GM21390 (cell line): ENCODE results near the gene H3-3A.

Experiments used
- ATAC-seq: cut with Tn5 transposase; IDR thresholded peaks from one replicate; pipeline ENCODE4 v1.9.1; 2021; ENCODE audit not compliant: unreplicated experiment

H3-3A gene

DNA sequence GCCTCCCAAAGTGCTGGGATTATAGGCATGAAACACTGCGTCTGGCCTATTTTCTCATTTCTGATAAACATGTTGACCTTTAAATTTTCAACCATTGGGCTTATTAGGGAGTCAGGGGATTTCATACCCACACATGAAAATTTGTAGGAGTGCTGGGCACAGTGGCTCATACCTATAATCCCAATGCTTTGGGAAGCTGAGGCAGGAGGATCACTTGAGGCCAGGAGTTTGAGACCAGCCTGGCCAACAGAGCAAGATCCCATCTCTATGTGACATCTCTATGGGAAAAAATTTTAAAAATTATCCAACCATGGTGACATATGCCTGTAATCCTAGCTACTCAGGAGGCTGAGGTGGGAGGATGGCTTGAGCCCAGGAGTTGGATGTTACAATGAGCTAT is 10.5 kb upstream of the H3-3A start:
- no peak for ATAC-seq

DNA sequence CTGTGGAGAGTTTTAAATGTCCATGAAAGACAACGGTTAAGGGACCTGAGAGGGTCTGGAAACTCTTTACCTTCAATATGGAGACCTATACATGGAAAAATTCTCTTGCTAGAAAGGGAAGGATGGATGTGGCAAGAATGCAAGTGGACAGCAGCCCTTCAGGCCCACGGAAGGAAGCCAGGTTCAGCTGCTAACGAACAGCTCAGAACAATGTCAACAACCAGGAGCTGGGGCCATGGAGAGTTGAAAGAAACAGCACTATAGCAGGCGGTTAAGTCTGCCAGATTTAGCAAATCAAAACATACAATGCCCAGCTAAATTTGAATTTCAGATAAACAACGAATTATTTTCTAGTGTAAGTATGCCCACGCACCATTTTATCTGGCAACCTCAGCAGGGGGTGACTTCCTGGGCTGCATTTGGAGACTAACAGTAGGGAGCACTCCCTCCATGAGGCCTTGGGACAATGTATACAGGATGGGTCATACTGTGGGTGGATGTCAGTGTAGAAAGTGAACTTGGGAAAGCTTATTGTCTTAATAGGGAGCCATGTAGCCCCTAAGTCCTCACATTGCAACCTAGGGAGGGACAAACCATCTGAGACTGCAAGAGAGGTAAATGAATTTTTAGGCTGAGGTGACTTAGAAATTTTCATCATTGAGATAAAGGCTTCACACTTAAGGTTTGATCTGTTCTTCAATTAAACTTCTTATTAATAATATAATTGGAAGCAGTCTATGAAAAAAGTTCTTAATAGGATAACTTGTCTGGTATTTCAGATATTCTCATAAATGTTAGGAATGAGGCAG is 7.8 kb upstream of the H3-3A start:
- ATAC-seq, result no peak

DNA sequence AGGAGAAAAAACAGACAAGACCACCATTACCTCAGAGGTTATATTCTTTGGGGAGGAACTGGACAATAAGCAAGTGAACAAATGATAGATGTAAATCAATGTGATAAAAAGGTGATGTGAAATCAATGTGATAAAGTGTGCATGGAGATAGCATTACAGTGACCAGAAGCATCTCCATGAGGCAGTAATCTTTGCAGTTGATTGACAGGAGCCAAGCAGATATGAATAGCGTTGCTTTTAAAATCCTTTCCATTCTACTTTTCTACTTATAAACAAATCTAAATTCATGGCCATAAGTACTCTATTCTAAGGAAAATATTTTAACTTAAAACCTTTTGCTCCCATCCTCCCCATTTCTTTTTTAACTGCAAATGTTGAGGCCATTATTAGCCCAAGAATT is 2.8 kb upstream of the H3-3A start:
- no peak for ATAC-seq

DNA sequence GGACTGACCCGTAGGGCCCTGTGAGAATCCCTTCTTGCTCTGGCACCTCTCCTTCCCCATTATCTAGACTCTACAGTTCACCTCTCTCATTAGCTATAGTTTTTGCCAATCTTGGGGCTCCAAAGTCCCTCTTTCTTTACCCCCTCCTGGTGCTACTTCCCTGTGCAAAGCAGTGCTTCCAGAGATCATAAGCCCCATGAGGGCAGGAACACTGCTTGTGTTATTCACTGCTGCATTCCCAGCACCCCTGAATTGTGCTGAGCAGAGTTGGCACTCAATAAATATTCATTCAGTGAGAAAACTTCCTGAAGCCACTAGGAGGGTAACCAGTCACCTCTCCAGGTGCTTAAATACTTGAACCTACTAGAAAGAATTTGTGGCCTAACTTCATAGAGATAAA is 2.1 kb upstream of the H3-3A start:
- no peak for ATAC-seq

DNA sequence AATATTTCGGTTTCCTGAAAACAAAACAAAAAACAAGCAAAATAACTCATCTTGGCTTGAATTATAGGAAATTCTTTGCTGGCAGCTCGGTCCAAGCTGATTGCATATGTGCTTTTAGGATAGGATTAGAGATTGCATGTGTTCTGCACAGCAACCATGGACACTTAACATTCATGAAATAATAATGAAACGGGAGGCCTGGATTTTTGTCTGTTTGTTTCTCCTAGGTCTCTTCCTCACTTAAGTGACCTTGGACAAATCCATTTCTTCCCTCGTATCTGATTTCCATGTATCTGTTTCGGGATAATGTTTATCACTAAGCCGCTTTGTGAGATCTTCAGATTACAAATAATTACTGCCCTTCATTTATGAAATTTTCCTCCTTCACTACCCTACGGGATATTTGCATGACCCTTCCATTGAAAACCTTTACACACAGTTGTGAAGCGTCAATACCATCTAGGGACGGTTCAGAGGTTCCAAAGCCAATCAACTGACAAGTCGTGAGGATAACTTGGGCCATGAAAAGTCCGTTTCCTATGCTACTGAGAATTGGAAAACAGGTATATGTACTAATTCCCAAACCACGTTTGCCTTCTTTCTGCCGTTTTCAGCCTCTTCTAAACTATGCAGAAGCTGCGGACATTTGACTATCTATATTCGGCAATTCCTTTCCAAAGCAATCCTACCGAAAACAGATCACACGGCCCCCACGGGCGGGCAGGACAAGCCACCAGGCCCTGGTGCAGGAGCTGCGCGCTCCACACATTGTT is 1.3 kb upstream of the H3-3A start:
- ATAC-seq, result no peak

DNA sequence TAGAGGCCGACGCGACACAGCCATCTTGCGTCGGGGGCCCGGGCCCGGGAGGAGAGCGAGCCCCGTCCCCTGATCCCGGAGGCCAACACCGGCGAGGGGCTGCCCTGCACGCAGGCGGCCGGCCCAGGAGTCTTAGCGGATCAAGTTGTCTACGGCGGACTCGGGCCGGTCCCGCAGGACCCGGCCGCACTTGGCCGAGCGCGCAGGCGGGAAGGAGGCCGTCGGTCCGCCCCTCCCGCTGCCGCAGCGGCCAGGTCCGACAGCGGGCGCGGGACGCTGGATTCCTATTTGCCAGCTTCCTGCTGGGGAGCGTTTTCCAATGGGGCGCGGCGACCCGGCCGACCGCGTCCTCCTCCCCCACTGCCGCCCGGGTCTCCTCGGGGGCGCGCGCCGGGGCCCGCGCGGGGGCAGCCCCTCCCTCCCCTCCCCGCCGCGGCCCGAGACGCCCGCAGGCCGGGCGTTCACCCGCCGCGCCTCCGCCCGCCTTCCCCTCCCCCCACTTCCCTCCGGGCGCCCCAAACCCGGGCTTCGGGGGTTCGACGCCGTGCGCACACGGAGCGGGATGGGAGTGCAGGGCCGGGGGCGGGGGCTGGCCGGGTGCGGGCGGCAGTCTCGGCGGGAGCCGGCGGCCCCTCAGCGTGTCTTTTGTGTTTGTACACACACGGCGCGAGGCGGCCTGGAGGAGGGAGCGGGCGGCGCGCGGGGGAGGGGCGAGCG is 517 bp upstream of the H3-3A start:
- peak; percentile 45 for ATAC-seq

DNA sequence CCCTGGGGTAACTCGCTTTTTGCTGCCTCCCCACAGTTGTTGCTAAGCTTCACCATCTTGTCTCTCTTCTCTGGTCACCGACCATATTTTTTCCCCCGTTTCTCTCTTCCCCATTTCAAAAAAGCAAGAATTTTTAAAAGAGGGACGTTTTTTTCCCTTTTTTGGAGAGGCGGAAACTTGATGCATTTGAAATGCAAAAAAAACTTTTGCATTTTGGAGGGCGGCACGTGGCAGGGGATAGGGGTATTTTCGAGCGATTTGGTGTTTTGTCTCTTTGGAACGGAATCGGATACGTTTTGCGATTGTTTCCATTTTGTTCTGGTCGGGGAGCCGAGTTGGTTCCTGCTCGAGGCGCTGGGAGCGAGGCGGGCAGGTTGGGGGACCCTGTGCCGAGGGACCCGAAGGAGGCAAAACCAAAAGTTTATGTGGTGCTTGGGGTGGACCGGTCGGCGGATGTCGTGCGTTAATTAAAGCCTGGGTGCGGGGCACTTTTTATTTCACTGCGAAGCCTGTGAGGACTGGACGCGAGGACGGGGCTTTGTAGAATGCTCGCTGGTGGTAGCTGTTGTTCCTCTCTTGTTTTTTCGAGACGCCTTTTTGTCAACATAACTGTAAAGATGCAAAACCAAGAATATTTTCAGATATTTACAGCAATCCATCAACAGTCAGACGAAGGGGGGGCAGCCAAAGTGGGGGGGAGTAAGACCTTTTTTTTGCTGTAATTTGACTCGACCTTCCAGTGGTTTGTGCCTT is 884 bp downstream of the H3-3A start:
- ATAC-seq, result peak; percentile 2

DNA sequence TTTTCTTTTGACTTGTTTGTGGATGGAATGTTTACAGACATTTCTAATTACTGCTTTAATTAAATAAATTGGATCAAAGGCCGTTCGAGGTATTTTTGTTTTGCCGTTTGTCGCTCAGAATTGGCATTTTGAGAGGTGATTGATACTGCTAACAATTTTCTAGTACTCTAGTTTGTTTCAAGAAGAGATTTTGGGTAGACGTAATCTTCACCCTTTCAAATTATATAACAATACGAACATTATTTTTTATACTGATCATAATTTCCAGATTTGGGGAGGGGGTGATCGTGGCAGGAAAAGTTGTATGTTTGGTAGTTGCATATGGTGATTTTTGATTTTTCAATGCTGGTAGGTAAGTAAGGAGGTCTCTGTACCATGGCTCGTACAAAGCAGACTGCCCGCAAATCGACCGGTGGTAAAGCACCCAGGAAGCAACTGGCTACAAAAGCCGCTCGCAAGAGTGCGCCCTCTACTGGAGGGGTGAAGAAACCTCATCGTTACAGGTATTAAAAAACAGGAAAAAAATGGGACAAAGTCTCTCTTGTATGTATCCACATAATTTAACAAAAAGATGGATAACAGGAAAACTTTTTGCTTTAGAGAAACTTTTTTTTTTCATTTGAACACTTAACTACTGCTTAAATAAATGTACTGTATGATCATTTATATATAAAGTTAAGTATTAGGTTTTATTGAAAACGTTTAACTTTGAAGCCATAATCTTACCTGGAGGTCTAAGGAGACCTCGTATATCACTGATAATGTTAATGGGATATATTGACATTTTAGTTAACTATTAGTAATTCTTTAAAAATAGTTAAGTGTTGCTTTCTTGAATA is 1.7 kb downstream of the H3-3A start:
- ATAC-seq, result no peak

DNA sequence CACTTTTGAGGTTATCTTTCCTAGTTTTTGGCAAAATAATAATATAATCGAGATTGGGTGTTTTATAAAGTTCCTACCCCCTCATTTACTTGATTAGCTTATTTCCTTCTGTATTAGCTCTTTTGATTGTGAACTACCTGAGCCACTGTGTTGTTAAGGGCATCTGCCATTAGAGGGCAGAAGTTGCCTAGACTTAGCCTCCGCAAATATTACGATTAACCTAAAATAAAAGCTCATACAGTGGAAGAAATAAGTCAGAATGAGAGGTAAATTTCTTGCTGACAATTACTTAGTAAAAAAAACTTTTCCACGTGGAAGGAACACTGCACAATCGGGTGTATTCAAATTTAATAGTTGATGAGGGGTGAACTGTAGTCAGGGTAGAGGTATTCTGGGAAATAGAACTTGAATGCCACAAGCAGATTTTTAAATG is 2.3 kb downstream of the H3-3A start:
- no peak for ATAC-seq

DNA sequence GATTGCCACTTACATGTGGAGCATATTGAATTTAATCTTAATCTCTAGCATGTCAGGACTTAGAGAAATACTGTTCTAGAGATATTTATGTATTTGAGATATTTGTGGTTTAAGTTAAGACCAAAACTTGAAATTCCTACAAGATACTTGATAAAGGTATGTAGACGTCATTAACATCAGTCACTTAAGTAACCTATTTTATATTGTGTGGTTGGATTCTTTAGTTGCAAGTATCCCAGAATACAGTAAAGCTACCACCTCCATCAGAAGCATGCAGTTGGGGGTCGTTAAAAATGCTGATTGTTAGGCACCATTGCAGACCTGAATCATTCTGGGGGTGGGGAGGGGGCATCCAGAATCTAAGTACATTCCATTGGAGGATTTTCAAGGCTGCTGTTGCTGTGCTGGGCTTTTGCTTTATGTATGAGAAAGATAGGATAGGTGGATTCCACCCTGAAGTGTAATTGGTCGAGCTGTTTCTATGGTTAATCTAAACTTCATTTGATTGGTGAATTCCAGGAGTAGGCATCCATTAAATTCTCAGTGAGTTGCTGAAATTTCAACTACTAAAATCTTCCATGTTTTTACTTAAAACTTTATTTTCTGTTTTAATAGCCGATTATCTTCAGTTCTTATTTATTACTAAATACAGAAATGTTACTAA is 4.0 kb downstream of the H3-3A start:
- no peak for ATAC-seq

DNA sequence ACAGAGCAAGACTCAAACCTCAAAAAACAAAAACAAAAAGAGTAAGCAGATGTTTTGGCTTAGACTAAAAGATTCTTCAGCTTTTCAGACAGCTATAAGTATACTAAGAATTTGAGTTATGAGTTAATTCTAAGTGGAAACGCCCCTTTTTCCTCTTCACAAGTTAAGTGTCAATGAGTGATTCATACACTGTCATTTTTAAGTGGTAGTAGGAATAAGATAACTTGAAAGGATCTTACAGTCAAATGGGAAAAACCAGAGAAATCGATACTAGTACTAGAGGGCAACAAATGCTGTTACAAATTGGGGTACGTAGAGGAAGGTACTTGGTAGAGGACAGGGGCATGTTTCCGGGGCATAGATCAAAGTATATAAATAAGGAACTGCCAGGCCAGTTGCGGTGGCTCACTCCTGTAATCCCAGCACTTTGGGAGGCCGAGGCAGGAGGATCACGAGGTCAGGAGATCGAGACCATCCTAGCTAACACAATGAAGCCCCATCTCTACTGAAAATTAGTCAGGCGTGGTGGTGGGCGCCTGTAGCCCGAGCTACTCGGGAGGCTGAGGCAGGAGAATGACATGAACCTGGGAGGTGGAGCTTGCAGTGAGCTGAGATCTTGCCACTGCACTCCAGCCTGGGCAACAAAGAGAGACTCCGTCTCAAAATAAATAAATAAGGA is 7.4 kb downstream of the H3-3A start:
- ATAC-seq, result no peak

DNA sequence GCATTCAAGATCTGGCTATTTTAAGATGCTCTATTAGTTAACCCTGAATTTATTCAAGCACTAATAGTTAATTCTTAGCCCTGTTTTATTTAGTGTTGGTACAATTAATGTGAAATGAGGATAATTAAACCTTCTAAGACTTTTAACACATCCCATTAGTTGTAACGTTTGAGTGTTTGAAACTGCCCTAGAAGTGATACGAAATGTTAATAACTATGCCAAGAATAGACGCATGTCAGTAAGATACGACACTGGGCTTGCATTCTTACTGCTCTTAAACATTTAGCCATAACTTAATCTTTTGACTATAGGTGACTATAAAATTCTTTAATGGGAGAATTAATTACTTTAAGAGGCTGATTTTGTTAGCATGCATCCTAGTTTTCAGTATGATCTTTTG is 9.8 kb downstream of the H3-3A start:
- ATAC-seq, result no peak

DNA sequence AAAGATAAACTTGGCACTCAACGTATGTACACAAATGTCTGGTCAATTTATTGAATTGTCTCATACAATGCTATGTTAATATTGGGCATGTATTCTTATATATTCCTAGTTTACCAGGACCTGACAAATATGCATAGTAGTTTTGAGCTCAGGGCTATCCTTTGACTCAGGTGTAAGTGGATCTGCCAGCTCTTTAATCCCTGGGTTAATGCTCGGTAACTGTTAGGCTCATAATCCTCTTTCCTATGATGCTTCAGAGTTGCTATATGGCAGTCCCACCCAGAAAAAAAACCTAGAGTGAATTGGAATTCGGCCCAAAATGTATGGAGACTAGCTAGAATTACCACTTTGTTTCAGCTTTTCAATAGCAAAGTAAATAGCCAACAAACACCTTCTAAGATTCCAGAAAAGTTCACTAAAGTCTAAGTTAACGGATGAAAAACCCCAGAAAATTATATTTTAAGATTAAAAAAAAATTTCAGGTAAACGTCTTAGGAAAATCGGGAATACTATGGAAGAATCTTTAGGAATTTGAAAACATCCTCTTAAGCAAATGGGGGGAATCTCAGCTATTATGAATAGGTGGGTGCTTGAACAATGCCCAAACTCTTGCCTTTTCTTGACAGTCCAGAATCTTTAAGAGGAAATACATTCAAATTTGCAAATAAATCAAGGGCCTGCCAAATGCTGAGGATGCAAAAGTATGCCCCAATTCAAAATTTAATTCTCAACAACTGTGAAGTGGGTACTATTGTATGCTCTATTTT is 10.9 kb downstream of the H3-3A start:
- ATAC-seq, result no peak

DNA sequence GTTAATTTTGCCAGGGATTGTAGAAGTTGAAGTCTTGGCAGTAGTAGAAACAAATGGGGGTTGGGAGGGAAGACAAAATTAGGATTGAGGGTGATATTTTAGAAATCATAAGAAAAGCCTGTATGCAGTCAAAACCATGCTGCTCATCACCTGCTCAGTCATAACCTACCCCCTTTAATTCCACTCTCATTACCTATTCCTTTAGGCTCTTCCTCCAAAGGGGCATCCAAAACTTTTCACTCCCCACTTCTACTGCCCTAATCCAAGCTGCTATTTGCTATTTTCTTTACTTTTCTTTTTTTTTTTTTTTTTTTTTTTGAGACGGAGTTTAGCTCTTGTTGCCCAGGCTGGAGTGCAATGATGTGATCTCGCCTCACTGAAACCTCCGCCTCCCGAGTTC is 11.5 kb downstream of the H3-3A start:
- ATAC-seq, result no peak

DNA sequence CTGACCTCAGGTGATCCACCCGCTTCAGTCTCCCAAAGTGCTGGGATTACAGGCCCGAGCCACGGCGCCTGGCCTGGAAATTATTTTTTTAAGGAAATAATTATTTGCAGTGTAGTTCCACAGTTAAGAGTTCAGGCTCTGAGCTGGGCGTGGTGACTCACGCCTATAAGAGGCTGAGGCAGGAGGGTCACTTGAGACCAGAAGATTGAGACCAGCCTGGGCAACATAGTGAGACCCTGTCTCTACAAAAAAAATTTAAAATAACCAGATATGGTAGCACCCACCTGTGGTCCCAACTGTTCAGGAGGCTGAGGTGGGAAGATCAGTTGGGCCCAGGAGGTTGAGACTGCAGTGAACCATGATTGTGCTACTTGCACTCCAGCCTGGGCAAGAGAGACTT is 13.9 kb downstream of the H3-3A start:
- ATAC-seq, result no peak

DNA sequence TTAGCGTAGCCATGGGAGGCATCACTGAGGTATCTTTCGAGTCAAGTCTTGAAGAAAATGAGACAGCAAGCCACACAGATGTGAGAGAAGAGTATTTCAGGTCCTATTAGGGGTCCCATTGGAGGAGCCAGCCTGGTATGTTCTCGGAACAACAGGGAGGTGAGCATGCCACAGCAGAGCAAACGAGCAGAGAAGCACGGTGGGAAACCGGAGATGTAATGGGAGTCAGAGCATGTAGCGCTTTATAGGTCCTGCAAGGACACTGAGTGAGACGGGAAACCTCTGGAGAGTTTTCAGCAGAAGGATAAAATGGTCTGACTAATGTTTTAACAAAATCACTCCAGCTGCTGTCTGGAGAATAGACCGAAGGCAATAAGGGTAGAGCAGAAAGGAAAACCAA is 15.9 kb downstream of the H3-3A start:
- no peak for ATAC-seq

DNA sequence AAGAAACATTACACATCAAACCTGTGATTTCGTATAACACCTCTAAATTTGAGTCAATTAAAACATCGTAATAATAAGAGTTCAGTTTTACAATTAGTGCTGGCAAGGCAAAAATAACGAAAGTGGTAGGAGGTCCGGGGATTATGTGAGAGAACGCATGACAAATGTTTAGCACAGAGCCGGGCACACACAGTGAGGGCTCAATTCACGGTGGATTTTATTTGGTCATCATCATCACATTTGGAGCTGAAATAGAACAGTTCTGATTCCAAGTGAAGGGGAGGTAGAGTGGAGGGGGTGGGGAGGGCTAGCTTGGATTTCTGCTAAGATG is 20.0 kb downstream of the H3-3A start:
- ATAC-seq, result no peak

DNA sequence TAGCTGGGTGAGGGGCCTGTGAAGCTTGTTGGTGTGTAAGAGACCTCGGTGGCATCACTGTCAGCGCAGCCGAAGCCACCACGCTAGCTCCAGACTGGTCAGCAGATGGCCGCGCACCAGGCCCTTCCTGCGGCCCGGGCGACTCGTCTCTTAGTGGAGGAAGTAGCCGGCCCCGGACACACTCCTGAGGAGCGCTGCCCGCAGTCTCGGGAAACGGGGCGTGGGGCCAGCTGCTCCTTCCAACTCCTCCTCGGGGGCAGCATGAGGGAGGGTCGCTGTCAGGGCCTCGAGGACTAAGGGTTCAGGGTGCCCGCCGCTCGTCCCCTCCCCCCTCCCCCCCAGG is 20.4 kb downstream of the H3-3A start:
- ATAC-seq, result peak; percentile 17
